Liver (tissue), 9 donors: ENCODE measurements around the gene LPXN. TPM values are rescaled to one million over a fixed set of nuclear protein-coding genes. Genes with fewer than 3 reads are reported as not detected.

Experiments
- DNase-seq: peaks from one replicate; pipeline ENCODE4 v3.0.0-alpha.2; 2017; ENCODE audit warnings: low spot score
- H3K27ac ChIP-seq, 2 donors: one replicate each; pipeline ENCODE4 v1.7.0; 2013; ENCODE audit warnings: inconsistent platforms in 2 of 2, low read length in 2 of 2, control low read depth in 1 of 2, low read depth in 1 of 2, mild to moderate bottlenecking in 1 of 2
- H3K27me3 ChIP-seq, 4 donors: one replicate each; pipeline versions ENCODE4 v1.6.1 to v1.7.0; 2013; ENCODE audit warnings: low read length in 3 of 4, inconsistent platforms in 1 of 4, mild to moderate bottlenecking in 1 of 4, moderate library complexity in 1 of 4; ENCODE audit not compliant: control insufficient read depth in 4 of 4, insufficient read depth in 4 of 4
- H3K36me3 ChIP-seq, 4 donors: one replicate each; pipeline versions ENCODE4 v1.6.1 to v1.7.0; 2013; ENCODE audit warnings: low read length in 3 of 4, mild to moderate bottlenecking in 3 of 4, low read depth in 1 of 4, moderate library complexity in 1 of 4; ENCODE audit not compliant: control insufficient read depth in 4 of 4, insufficient read depth in 3 of 4
- H3K4me1 ChIP-seq, 4 donors: one replicate each; pipeline versions ENCODE4 v1.6.1 to v1.7.0; 2013; ENCODE audit warnings: low read length in 3 of 4, mild to moderate bottlenecking in 3 of 4, moderate library complexity in 1 of 4; ENCODE audit not compliant: control insufficient read depth in 4 of 4, insufficient read depth in 4 of 4
- H3K4me3 ChIP-seq, 3 donors: one replicate each; pipeline versions ENCODE4 v1.6.1 to v1.7.0; 2013; ENCODE audit warnings: low read length in 3 of 3, control low read depth in 1 of 3, low read depth in 1 of 3, mild to moderate bottlenecking in 1 of 3
- H3K9ac ChIP-seq, 2 donors: one replicate each; pipeline ENCODE4 v1.7.0; 2013; ENCODE audit warnings: low read length in 2 of 2, mild to moderate bottlenecking in 2 of 2, moderate library complexity in 2 of 2, control low read depth in 1 of 2, low read depth in 1 of 2
- H3K9me3 ChIP-seq, 4 donors: one replicate each; pipeline versions ENCODE4 v1.6.1 to v1.7.0; 2013; ENCODE audit warnings: low read length in 3 of 4; ENCODE audit not compliant: control insufficient read depth in 4 of 4
- EGR1 ChIP-seq, 2 donors: IDR thresholded peaks; 2 replicates each; pipeline ENCODE4 v1.6.1; 2016 to 2018; ENCODE audit warnings: antibody characterized with exemption in 2 of 2, low read depth in 2 of 2
- FOXA1 ChIP-seq: IDR thresholded peaks from 2 replicates; pipeline ENCODE4 v1.6.1; 2016; ENCODE audit warnings: antibody characterized with exemption
- FOXA2 ChIP-seq: IDR thresholded peaks from 2 replicates; pipeline ENCODE4 v1.6.1; 2016; ENCODE audit warnings: antibody characterized with exemption
- GABPA ChIP-seq, 2 donors: IDR thresholded peaks in 1 of 2; conservative IDR thresholded peaks in 1 of 2; 2 replicates each; pipeline ENCODE4 v1.6.1; 2016; ENCODE audit warnings: antibody characterized with exemption in 2 of 2, mild to moderate bottlenecking in 1 of 2, moderate library complexity in 1 of 2
- HNF4A ChIP-seq, 2 donors: conservative IDR thresholded peaks; 2 replicates each; pipeline ENCODE4 v1.6.1; 2016; ENCODE audit warnings: antibody characterized with exemption in 2 of 2, mild to moderate bottlenecking in 2 of 2
- HNF4G ChIP-seq: IDR thresholded peaks from 2 replicates; pipeline ENCODE4 v1.6.1; 2016; ENCODE audit warnings: antibody characterized with exemption
- JUND ChIP-seq, 2 donors: IDR thresholded peaks; 2 replicates each; pipeline ENCODE4 v1.6.1; 2016; ENCODE audit warnings: antibody characterized with exemption in 2 of 2
- NR2F2 ChIP-seq: IDR thresholded peaks from 2 replicates; pipeline ENCODE4 v1.6.1; 2016; ENCODE audit warnings: antibody characterized with exemption
- RAD21 ChIP-seq, 2 donors: IDR thresholded peaks; 2 replicates each; pipeline ENCODE4 v1.6.1; 2016; ENCODE audit warnings: antibody characterized with exemption in 2 of 2, mild to moderate bottlenecking in 2 of 2
- REST ChIP-seq: IDR thresholded peaks from 2 replicates; pipeline ENCODE4 v1.6.1; 2016; ENCODE audit warnings: antibody characterized with exemption, mild to moderate bottlenecking
- SP1 ChIP-seq: IDR thresholded peaks from 2 replicates; pipeline ENCODE4 v1.6.1; 2018; ENCODE audit warnings: antibody characterized with exemption, mild to moderate bottlenecking
- TAF1 ChIP-seq: conservative IDR thresholded peaks from 2 replicates; pipeline ENCODE4 v1.6.1; 2016; ENCODE audit warnings: antibody characterized with exemption, mild to moderate bottlenecking
- ZBTB33 ChIP-seq: IDR thresholded peaks from 2 replicates; pipeline ENCODE4 v1.6.1; 2016; ENCODE audit warnings: antibody characterized with exemption
- WGBS: extraction: QIAGEN DNeasy Blood & Tissue Kit; methylation state at CpG from one replicate; pipeline ENCODE4 v1.1.7; 2013; 5-methylcytosine and 5-hydroxymethylcytosine counted together
- polyA plus RNA-seq, 2 donors: library from polyadenylated mRNA; stranded (reverse) in 1 of 2; unstranded in 1 of 2; fragments of 200-250 nt in 1 of 2; fragments of >200 nt in 1 of 2; fragmentation: Nextera tagmentation in 1 of 2; extraction: Ambion mirVana in 1 of 2; gene quantifications; one replicate each; pipeline versions ENCODE4 v1.2.1 to v1.2.3, GENCODE V29; 2013 to 2015
- total RNA-seq, 2 donors: library from RNA; depleted of rRNA; stranded (reverse); fragments of >200 nt; gene quantifications; one replicate each; pipeline ENCODE4 v1.2.3, GENCODE V29; 2014
- TF ChIP-seq, protein P1 (sequence below): fragments of 150-350 bp; IDR thresholded peaks from 2 replicates; pipeline ENCODE4 v1.5.1; 2017; ENCODE audit warnings: improper control_type of control experiment, low read depth, low read length; ENCODE audit not compliant: missing input control
- TF ChIP-seq, protein P2 (sequence below): IDR thresholded peaks from 2 replicates; pipeline ENCODE4 v1.6.1; 2016; ENCODE audit warnings: antibody characterized with exemption
- TF ChIP-seq, protein P3 (sequence below): IDR thresholded peaks from 2 replicates; pipeline ENCODE4 v1.6.1; 2016; ENCODE audit warnings: antibody characterized with exemption
- donor health status: healthy.
- donor health status: healthy.
- donor health status: healthy.
- donor health status: healthy.
- donor health status: healthy.

LPXN gene
- total and polyA plus RNA-seq, 4 donors, result 3.7 to 6.2 (median 4.7) TPM

- no peaks in the 10 kb centered on the region for H3K4me1 ChIP-seq
- H3K27ac ChIP-seq, result no peak within 1 kb of the TSS
- no peak within 1 kb of the TSS for H3K4me3 ChIP-seq
- H3K9ac ChIP-seq, result no peak within 1 kb of the TSS
- no peak for DNase-seq
- no peaks in the 10 kb centered on the region for H3K9me3 ChIP-seq
- peaks cover 0 to 53% (median 38%) of the 10 kb centered on the region in 4 donors for H3K36me3 ChIP-seq
- WGBS, result 90% methylated on average over 2 of the region's 2 CpGs
- TF ChIP-seq, protein P1, sequence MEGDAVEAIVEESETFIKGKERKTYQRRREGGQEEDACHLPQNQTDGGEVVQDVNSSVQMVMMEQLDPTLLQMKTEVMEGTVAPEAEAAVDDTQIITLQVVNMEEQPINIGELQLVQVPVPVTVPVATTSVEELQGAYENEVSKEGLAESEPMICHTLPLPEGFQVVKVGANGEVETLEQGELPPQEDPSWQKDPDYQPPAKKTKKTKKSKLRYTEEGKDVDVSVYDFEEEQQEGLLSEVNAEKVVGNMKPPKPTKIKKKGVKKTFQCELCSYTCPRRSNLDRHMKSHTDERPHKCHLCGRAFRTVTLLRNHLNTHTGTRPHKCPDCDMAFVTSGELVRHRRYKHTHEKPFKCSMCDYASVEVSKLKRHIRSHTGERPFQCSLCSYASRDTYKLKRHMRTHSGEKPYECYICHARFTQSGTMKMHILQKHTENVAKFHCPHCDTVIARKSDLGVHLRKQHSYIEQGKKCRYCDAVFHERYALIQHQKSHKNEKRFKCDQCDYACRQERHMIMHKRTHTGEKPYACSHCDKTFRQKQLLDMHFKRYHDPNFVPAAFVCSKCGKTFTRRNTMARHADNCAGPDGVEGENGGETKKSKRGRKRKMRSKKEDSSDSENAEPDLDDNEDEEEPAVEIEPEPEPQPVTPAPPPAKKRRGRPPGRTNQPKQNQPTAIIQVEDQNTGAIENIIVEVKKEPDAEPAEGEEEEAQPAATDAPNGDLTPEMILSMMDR, result no peak
- TF ChIP-seq RAD21 (IDR thresholded peaks at IDR 0.05) (no peak), HNF4A (conservative IDR thresholded peaks at IDR 0.05) (no peak), NR2F2 (no peak), EGR1 (IDR thresholded peaks at IDR 0.05; ENCODE audit: low read depth in 2 of 2) (no peak), JUND (IDR thresholded peaks at IDR 0.05) (no peak), FOXA1 (no peak), TAF1 (no peak), HNF4G (no peak), REST (no peak), FOXA2 (no peak)
- TF ChIP-seq, protein P2, sequence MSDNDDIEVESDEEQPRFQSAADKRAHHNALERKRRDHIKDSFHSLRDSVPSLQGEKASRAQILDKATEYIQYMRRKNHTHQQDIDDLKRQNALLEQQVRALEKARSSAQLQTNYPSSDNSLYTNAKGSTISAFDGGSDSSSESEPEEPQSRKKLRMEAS, result no peak
- TF ChIP-seq, protein P3, sequence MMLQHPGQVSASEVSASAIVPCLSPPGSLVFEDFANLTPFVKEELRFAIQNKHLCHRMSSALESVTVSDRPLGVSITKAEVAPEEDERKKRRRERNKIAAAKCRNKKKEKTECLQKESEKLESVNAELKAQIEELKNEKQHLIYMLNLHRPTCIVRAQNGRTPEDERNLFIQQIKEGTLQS, result no peak
- no peaks in the 10 kb centered on the region for H3K27me3 ChIP-seq
Measured at GRCh38 chr11:58622344-58622743, 46.7 kb upstream of the LPXN start, which contains the start of gene CNTF. CNTF (plus strand) TSS chr11:58622665; CDS start chr11:58622753, 88 bp downstream.

GRCh38 chr11:58621586-58622262 is 46.1 kb upstream of the LPXN start:
- Histone ChIP-seq H3K9ac (no peak overlapping the region), H3K36me3 (peaks cover 0 to 59% (median 44%) of the 10 kb centered on the region in 4 donors), H3K9me3 (no peaks in the 10 kb centered on the region), H3K27ac (no peak overlapping the region), H3K4me1 (no peaks in the 10 kb centered on the region), H3K4me3 (no peak overlapping the region), H3K27me3 (no peaks in the 10 kb centered on the region)
- DNase-seq, result no peak
- TF ChIP-seq FOXA2, result no peak
- TF ChIP-seq, protein P1, result no peak
- TF ChIP-seq RAD21 (IDR thresholded peaks at IDR 0.05), result no peak
- TF ChIP-seq GABPA (IDR thresholded peaks at IDR 0.05 in 1 of 2, conservative IDR thresholded peaks at IDR 0.05 in 1 of 2), result no peak
- no peak for TF ChIP-seq HNF4A (conservative IDR thresholded peaks at IDR 0.05)
- no peak for TF ChIP-seq NR2F2
- no peak for TF ChIP-seq EGR1 (IDR thresholded peaks at IDR 0.05; ENCODE audit: low read depth in 2 of 2)
- TF ChIP-seq REST, result no peak
- no peak for TF ChIP-seq SP1
- no peak for TF ChIP-seq ZBTB33
- WGBS, result 93% methylated on average over 4 of the region's 4 CpGs
